K562 (cell line): ENCODE data around the gene GLT1D1. TPM values are rescaled to one million over a fixed set of nuclear protein-coding genes. Genes with fewer than 3 reads are reported as not detected.

Experiments used
- ATAC-seq: fragments of 200-7000 bp; cut with Tn5 transposase; 3 replicates; pipeline ENCODE4 v1.9.1; 2020; ENCODE audit warnings: moderate library complexity
- BruUV-seq: library from RNA; stranded (reverse); fragments of 400-500 nt; replicated peaks from 2 replicates; lab custom pipeline; 2021; lab: Mats Ljungman, UMichigan
- CTCF ChIA-PET: fragments of 300-600 bp; formaldehyde crosslinking; extraction: SDS; loops from one replicate; lab custom pipeline; 2021; ENCODE audit warnings: low intra/inter-chr PET ratio; lab: Yijun Ruan, JAX
- POLR2A ChIA-PET: fragments of 300-600, 350-650 bp; sonication (Branson Sonifier 250); formaldehyde crosslinking; extraction: SDS; loops from one replicate; lab custom pipeline; 2021; ENCODE audit warnings: antibody characterized with exemption, inconsistent platforms; lab: Yijun Ruan, JAX
- DNase-seq, 4 experiments: peaks; one replicate each; pipeline versions ENCODE4 v3.0.0 to v3.0.0-alpha.2; 2011 to 2018; ENCODE audit warnings: low spot score in 3 of 4, mixed read lengths in 3 of 4; ENCODE audit errors: extremely low read depth in 1 of 4
- FAIRE-seq: peaks from 2 replicates; lab custom pipeline; 2011; peaks lifted over from hg19 to GRCh38; lab: Jason Lieb, UNC
- H2AFZ ChIP-seq: 2 replicates; pipeline ENCODE4 v1.6.0; 2011; ENCODE audit warnings: low read depth, low read length, control low read depth, inconsistent platforms
- H3K27ac ChIP-seq: fragments of 200-600 bp; 3 replicates; pipeline ENCODE4 v1.8.0; 2011; ENCODE audit warnings: low read depth, mild to moderate bottlenecking, control low read depth, inconsistent platforms, low read length, moderate library complexity, mixed read lengths; ENCODE audit errors: extremely low read depth
- H3K27me3 ChIP-seq, 2 experiments: fragments of 300-600 bp in 1 of 2; 2 replicates in 1 of 2; 3 replicates in 1 of 2; pipeline versions ENCODE4 v1.6.0 to v1.8.0; 2011; ENCODE audit warnings: inconsistent platforms in 2 of 2, low read length in 2 of 2, mild to moderate bottlenecking in 1 of 2, mixed read lengths in 1 of 2, moderate library complexity in 1 of 2; ENCODE audit not compliant: control insufficient read depth in 2 of 2, insufficient read depth in 2 of 2
- H3K36me3 ChIP-seq: fragments of 300-600 bp; 3 replicates; pipeline ENCODE4 v1.8.0; 2011; ENCODE audit warnings: mild to moderate bottlenecking, low read length, inconsistent platforms; ENCODE audit not compliant: control insufficient read depth, insufficient read depth
- H3K4me1 ChIP-seq, 2 experiments: fragments of 200-600 bp in 1 of 2; replicated peaks in 1 of 2; 2 replicates in 1 of 2; 3 replicates in 1 of 2; pipeline versions ENCODE4 v1.5.1 to v1.8.0; 2011; ENCODE audit warnings: inconsistent platforms in 2 of 2, low read length in 2 of 2, mild to moderate bottlenecking in 1 of 2, mixed read lengths in 1 of 2, moderate library complexity in 1 of 2; ENCODE audit not compliant: control insufficient read depth in 2 of 2, insufficient read depth in 2 of 2
- H3K4me2 ChIP-seq: 2 replicates; pipeline ENCODE4 v1.6.1; 2011; ENCODE audit warnings: low read length, control low read depth, inconsistent platforms, mixed read lengths; ENCODE audit not compliant: insufficient read depth
- H3K4me3 ChIP-seq: fragments of 200-600 bp; sonication (generic), shearing (Covaris generic); 2 replicates; pipeline ENCODE4 v1.5.1; 2016; ENCODE audit warnings: control low read depth, inconsistent platforms
- H3K79me2 ChIP-seq: fragments of 200-600 bp; 3 replicates; pipeline ENCODE4 v1.8.0; 2011; ENCODE audit warnings: low read length, inconsistent platforms; ENCODE audit not compliant: control insufficient read depth, insufficient read depth
- H3K9ac ChIP-seq, 2 experiments: 2 replicates each; pipeline versions ENCODE4 v1.6.0 to v1.6.1; 2011; ENCODE audit warnings: low read depth in 2 of 2, low read length in 2 of 2, control low read depth in 1 of 2, inconsistent platforms in 1 of 2, mild to moderate bottlenecking in 1 of 2, mixed read lengths in 1 of 2; ENCODE audit not compliant: insufficient read depth in 1 of 2
- H3K9me1 ChIP-seq: one replicate; pipeline ENCODE4 v1.6.0; 2011; ENCODE audit warnings: inconsistent platforms, mild to moderate bottlenecking, low read length, moderate library complexity; ENCODE audit not compliant: control insufficient read depth, insufficient read depth
- H3K9me3 ChIP-seq: replicated peaks from 2 replicates; pipeline ENCODE4 v1.5.1; 2011; ENCODE audit warnings: low read depth, low read length, inconsistent platforms; ENCODE audit not compliant: control insufficient read depth, insufficient read depth
- H4K20me1 ChIP-seq: replicated peaks from 2 replicates; pipeline ENCODE4 v1.6.1; 2011; ENCODE audit warnings: low read length, inconsistent platforms, mixed read lengths; ENCODE audit not compliant: control insufficient read depth, insufficient read depth
- CREBBP ChIP-seq: IDR thresholded peaks from one replicate; pipeline ENCODE4 v1.6.1; 2012; ENCODE audit warnings: low read depth, mild to moderate bottlenecking, control low read depth, inconsistent platforms, low read length
- MLX ChIP-seq, 2 experiments: fragments of 450-650 bp in 1 of 2; sonication (generic) in 1 of 2; formaldehyde crosslinking; conservative IDR thresholded peaks; 2 replicates each; pipeline versions ENCODE4 v1.4.0 to v1.8.1; 2020 to 2022; ENCODE audit warnings: mild to moderate bottlenecking in 1 of 2, missing genetic modification reagents in 1 of 2
- RBFOX2 ChIP-seq: fragments of 200-400 bp; formaldehyde crosslinking; IDR thresholded peaks from 2 replicates; pipeline ENCODE4 v1.6.1; 2017; ENCODE audit warnings: low read depth, mild to moderate bottlenecking, low read length, moderate library complexity
- ZNF77 ChIP-seq: fragments of 250-450 bp; sonication (Bioruptor Pico); IDR thresholded peaks from 2 replicates; pipeline ENCODE4 v1.5.0; 2020
- WGBS: fragments of 100-300 bp; shearing (Covaris generic); methylation state at CpG from one replicate; pipeline ENCODE4 v1.1.6; 2016; ENCODE audit warnings: low coverage, mixed read lengths; ENCODE audit not compliant: insufficient coverage; ENCODE audit errors: missing lambda C conversion rate; 5-methylcytosine and 5-hydroxymethylcytosine counted together
- in situ Hi-C: fragments of 300-500 bp; cut with MboI; formaldehyde crosslinking; loops from 4 replicates; pipeline ENCODE4 v1.15.0; 2018; ENCODE audit warnings: inconsistent platforms, mixed read lengths
- intact Hi-C: fragments of 100-400 bp; cut with micrococcal nuclease; formaldehyde crosslinking; loops from 2 replicates; pipeline ENCODE4 v1.14.2; 2022
- polyA plus RNA-seq, 8 experiments: library from polyadenylated mRNA; depleted of rRNA in 4 of 8; stranded (reverse) in 5 of 8; unstranded in 3 of 8; fragments of >200 nt; fragmentation: Nextera tagmentation in 2 of 8; fragmentation: Illumina TruSeq in 1 of 8; extraction: Ambion mirVana in 2 of 8; extraction: Trizol in 1 of 8; gene quantifications; 2 replicates each; pipeline versions ENCODE4 v1.2.1 to v1.2.3, GENCODE V29; 2011 to 2014; ENCODE audit warnings: inconsistent platforms in 1 of 8, missing spikeins in 1 of 8
- total RNA-seq, 7 experiments: library from RNA; depleted of rRNA in 6 of 7; stranded (reverse); fragments of >200 nt in 6 of 7; fragmentation: Illumina TruSeq in 2 of 7; extraction: Trizol in 2 of 7; gene quantifications; 2 replicates each; pipeline versions ENCODE4 v1.2.1 to v1.2.3, GENCODE V29; 2011 to 2021; ENCODE audit warnings: low replicate concordance in 1 of 7

GLT1D1 gene
- total and polyA plus RNA-seq, 9 of the 15 experiments (the other 6 are each of a cell fraction or from before 2014, with no cell fraction given): 0.04 TPM; not detected in 8

DNA sequence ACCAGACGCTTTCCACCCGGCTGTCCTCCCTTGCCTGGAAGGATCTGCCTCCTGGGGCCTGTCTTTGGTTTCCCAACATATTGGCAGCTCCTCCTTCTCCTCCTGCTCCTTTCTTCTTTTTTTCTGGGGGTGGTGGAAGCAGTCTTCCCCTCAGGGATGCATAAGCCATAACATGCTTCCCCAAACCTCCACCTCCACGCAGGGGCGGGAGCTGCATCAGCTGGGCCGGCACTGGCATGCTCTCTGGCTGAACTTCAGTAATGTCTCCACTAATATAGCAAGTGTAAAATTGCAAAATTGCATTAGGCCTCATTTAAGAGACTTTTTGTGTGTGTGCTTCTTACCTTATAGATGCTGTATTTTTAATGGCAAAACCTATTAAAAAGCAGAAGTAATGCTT is 58.6 kb downstream of the GLT1D1 start:
- 0% methylated on average over 3 of the region's 5 CpGs for WGBS
- intact Hi-C loops (no loop called here), in situ Hi-C loops (no loop called here)
- H3K9ac ChIP-seq: no peak overlapping the region
- H3K9me3 ChIP-seq: no peaks in the 10 kb centered on the region
- no TSS peak for BruUV-seq
- no peak overlapping the region for H3K4me3 ChIP-seq
- no peak overlapping the region for H3K4me2 ChIP-seq
- no peaks in the 10 kb centered on the region for H4K20me1 ChIP-seq
- no peak for ATAC-seq
- no peak overlapping the region for H3K27ac ChIP-seq
- H3K27me3 ChIP-seq: peaks cover 18 to 28% of the 10 kb centered on the region in 2 experiments; a peak in 4 of 5 replicates
- no peak overlapping the region for H2AFZ ChIP-seq
- H3K4me1 ChIP-seq: no peaks in the 10 kb centered on the region
- CTCF ChIA-PET: no interaction called here
- H3K36me3 ChIP-seq: no peaks in the 10 kb centered on the region
- TF ChIP-seq RBFOX2 (no peak), CREBBP (no peak), ZNF77 (CRISPR knock-in tag) (no peak), MLX (CRISPR knock-in tag; conservative IDR thresholded peaks at IDR 0.05) (no peak)
- no peak for DNase-seq
- no peak for FAIRE-seq
- no peaks in the 10 kb centered on the region for H3K9me1 ChIP-seq
- H3K79me2 ChIP-seq: no peaks in the 10 kb centered on the region
- POLR2A ChIA-PET: interaction anchor here (0.6 kb wide), 2 partner anchors 12 to 538 kb away, joined by 3 to 4 read pairs; no protein-coding TSS in a partner anchor
